OCI-M2 (cell line): ENCODE results near the gene PRRT2.

ENCODE experiments used
- DNase-seq: peaks from one replicate; lab custom pipeline; 2025; ENCODE audit not compliant: unreplicated experiment; lab: John Stamatoyannopoulos, UW

PRRT2 gene

DNA sequence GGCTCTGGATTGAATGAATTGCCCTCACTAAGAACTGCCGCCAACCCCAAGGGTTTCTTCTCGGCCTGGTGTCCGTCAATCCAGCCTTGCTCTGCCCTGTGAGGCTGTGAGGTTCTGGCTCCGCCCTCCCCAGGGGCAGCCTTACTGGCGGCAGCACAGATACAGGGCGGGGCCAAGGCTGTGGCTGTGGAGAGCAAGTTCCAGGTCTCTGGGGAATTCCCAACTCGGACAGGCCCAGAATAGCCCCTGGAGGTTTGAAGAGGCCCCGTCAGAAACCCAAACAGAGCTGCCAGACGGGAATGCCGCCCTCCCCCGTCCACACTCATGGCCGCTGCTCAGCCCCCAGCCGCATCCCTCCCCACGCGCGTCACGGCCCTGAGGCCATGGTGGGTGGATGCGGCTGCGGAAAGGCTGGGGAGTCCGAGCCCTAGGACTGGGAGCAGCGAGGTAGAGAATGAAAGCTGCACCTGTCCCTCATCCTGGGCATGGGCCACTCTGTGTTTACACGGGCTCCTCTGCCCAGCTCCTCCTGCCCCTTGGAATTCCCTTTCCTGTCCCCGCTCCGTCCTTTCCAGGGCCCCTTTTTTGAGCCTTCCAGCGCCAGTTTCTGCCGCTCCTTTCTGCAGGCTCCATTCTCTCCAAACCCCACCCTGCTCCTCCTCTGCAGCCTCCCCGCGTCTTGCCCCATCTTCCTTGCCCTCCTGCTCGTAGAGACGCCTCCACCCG is 660 bp upstream of the PRRT2 start:
- no peak for DNase-seq

DNA sequence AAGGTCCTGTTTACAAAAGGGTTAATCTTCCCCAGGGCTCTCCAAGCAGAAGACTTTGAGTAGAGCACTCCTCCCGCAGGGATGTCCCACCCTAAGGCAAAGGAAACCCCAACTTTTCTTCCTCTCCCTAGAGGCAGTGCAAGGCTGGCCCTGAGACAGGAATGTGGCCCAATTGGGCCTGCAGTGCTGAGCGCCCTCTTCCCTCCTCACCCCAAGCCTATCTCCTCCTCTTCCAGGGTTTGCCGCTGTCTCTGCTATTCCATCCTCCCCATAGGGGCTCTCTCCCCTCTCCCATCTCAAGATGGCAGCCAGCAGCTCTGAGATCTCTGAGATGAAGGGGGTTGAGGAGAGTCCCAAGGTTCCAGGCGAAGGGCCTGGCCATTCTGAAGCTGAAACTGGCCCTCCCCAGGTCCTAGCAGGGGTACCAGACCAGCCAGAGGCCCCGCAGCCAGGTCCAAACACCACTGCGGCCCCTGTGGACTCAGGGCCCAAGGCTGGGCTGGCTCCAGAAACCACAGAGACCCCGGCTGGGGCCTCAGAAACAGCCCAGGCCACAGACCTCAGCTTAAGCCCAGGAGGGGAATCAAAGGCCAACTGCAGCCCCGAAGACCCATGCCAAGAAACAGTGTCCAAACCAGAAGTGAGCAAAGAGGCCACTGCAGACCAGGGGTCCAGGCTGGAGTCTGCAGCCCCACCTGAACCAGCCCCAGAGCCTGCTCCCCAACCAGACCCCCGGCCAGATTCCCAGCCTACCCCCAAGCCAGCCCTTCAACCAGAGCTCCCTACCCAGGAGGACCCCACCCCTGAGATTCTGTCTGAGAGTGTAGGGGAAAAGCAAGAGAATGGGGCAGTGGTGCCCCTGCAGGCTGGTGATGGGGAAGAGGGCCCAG is 1.0 kb downstream of the PRRT2 start:
- DNase-seq = no peak

DNA sequence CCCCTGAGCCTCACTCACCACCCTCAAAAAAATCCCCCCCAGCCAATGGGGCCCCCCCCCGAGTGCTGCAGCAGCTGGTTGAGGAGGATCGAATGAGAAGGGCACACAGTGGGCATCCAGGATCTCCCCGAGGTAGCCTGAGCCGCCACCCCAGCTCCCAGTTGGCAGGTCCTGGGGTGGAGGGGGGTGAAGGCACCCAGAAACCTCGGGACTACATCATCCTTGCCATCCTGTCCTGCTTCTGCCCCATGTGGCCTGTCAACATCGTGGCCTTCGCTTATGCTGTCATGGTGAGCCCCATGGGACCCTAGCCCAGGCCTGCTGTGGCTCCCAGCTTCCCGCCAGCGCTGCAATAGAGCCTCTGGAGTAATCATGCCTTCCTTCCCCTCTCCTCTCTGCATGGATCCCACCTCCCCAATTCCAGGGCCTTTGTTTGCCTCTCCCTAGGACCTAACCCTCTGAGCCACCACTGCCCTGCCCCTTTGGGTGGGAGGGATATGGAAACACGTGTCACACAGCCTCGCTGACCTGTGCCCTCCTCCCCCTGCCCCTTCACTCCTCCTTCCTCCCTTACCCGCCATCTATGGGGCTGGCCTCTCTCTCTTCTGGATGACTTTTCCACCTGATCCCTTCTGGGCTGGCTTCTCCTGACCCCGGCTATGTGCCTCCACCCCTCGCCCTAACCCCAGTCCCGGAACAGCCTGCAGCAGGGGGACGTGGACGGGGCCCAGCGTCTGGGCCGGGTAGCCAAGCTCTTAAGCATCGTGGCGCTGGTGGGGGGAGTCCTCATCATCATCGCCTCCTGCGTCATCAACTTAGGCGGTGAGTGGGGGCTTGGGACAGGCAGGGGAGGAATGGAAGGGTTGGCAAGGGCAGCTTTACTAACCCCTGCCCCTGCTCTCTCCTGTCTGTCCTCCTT is 1.9 kb downstream of the PRRT2 start:
- DNase-seq = no peak

DNA sequence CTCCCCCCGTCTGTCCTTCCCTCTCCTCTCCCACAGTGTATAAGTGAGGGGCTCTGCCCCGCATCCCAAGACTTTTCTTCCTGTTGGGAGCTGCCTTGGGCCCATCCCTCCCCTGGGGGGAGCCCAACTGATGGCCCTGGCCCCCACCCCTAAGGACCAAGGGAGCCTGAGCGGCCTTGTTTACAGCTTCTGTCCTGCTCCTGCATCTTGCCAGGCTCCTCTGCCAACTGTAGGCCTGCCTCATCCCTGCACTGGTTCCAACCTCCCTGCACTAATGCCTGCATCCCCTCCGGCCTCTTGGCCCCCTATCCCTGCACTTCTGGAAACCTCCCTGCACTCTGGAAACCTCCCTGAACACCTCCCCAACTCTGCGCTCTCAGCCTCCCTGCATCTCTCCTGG is 2.6 kb downstream of the PRRT2 start:
- no peak for DNase-seq

DNA sequence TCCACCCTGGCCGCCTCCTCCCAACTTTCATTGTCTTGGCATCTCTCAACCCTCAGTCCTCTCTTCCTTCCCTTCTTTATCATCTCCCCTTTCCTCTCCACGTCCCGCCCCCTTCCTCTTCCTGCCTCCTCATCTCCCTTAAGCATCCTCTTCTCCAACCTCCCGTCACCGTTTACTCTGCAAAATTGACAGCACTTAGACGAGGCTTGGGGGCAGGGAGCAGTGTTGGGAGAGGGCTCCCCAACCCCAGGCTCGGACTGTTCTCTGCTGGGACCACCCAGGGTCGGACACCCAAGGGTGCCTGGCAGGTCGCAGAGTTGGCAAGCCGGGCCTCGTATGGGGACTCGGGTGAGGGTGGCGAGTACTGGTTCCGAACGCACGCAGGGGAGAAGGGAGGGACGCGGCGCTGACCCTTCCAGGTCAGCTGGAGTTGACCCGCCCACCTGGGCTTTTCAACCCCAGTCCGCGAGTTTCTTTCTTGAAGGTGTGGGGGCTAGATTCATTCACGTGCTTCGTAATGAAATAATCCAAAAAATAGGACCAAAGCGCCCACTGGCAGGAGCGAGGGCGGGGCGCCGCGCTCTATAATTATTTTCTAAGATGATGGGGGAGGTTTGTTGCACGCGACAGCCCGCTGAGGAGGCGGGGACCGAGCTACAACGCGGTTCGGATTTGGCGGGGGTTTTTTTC is 3.2 kb downstream of the PRRT2 start:
- no peak for DNase-seq

DNA sequence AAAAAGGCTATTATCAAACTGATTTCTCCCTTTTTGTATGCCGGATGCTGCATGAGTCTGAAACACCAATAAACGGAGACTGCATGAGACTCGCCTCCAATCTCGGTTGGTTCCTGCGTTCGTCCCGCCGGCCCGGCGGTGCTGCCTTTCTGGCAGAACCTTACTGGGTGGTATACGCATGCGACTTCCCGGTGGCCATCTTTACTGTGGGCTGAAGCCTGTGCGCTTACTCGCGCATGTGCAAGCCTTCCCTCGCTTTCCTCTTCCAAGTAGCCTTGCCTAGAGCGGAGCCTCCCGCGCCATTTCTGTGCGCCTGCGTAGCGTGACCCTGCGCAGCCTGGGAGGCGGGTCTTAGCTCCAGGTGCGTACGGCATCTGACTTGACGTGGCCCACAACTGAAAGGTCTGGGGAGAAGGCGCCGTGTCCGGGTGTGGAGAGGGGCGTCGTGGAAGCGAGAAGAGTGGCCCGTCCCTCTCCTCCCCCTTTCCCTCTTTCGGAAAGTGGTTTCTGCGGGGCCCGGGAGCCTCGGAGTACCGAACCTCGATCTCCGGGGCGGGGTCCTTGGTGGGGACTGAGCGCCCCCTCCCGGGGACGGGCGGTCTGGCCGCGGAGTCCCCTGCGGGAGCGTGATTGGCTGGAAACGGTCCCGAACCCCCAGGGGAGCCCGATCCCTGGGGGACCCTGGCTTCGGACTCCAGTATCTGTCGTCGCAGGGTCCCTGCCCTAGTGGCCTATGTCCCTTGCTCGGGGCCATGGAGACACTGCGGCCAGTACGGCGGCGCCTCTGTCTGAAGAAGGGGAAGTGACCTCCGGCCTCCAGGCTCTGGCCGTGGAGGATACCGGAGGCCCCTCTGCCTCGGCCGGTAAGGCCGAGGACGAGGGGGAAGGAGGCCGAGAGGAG is 4.0 kb downstream of the PRRT2 start, which contains the start of gene PAGR1:
PAGR1 (plus strand) TSS at position 360 of the 901 bp plus-strand sequence; CDS start at position 734, 374 bp downstream.
- peak; percentile 77 for DNase-seq

DNA sequence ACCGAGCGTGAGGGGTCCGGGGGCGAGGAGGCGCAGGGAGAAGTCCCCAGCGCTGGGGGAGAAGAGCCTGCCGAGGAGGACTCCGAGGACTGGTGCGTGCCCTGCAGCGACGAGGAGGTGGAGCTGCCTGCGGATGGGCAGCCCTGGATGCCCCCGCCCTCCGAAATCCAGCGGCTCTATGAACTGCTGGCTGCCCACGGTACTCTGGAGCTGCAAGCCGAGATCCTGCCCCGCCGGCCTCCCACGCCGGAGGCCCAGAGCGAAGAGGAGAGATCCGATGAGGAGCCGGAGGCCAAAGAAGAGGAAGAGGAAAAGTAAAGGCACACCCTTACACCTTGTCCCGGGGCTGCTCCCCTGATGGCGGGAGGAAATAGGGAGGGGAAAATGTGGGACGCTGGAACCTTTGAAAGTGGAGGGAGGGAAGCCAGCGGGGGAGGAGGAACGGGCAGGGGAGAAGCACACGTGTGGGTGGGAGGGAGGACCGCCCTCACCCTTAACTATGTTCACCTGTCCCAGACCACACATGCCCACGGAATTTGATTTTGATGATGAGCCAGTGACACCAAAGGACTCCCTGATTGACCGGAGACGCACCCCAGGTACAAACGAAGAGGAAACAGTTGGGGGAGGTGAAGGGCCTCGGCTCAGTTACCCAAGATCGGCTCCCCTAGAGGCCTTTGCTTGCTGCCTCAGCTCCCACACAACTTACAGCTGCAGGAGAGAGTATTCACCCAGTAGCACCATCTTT is 4.9 kb downstream of the PRRT2 start:
- DNase-seq = no peak

DNA sequence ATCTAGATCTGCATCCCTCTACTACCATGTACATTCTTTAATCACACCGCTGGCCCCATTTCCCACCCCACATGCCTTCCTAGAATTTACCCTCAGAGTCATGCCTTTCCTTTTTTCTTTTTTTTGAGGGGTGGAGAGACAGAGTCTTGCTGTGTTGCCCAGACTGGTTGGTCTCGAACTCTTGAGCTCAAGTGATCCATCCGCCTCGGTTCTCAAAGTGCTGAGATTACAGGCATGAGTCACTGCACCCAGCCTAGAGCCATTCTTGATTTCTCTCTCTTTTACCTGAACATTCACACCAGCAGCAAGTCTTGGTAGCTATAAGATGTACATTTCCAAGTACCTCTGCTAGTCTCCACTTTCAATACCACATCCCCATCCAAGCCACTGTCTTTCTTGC is 6.1 kb downstream of the PRRT2 start:
- DNase-seq = no peak

DNA sequence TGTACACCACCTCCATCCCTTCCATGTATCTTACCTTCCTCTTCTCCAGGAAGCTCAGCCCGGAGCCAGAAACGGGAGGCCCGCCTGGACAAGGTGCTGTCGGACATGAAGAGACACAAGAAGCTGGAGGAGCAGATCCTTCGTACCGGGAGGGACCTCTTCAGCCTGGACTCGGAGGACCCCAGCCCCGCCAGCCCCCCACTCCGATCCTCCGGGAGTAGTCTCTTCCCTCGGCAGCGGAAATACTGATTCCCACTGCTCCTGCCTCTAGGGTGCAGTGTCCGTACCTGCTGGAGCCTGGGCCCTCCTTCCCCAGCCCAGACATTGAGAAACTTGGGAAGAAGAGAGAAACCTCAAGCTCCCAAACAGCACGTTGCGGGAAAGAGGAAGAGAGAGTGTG is 7.5 kb downstream of the PRRT2 start:
- DNase-seq = no peak

DNA sequence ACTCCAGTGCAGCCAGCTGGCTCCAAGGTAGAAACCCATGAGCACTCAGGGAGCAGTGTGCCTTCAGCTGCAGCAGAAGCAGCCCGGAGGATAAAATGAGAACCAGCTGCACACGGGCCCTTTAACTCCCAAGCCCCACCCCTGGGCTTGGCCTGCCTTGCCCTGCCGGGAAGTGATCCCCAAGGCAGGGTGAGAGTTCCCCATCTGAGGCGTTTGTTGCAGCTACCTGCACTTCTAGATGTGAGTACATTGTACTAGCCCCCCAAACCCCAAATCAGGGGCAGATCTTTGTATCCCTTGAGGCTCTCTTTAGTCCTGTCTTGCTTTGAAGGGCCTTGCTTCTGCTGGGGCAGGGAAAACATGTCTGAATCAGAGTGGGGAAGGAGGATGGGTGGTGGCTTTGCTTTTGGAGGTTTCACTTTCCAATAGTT is 8.3 kb downstream of the PRRT2 start, which contains the start of gene MVP:
MVP (plus strand) TSS at position 192 of the 431 bp plus-strand sequence. CDS start 10,088 bp downstream, outside the sequence.
- DNase-seq = no peak

DNA sequence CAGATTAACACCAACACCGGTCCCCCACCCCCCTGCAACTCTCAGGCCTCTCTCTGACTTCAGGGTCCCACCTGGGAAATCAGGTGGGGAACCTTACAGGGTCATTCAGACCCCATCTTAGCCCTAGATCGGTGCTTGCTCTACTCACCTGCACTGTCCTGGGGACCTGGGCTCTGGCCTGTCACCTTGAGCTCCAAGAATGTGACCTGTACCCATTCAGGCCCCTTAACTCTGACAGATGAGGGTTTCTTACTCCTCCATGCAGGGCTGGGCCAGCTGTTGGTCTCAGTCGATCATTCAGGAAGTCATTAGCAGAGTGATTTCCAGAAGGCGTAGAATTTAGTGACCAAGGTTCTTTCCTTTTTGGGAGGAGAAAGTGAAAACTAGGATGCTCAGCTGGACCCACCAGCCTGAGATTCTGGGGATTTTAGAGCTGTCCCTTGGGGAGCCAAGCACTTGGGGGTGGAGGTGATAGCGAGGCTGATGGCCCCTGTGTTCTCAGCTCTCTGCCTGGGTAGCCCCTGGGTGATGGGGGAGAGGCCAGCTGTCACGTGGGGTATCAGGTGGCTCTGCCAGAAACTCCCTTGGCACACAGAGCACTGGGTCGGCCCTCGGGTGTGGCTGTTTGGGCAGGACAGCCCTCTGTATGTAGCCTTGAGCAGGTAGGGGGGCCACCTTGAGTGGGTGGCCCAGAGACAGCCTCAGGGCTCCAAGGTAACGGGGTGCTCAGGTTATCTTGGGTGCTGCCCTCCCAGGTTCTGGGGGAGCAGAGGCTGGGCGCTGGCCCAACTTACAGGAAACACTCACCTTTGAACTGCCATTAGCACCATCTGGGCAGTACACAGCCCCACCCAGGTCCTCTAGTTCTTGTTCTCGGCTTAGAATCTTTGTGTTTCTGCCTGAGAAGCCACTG is 9.0 kb downstream of the PRRT2 start:
- DNase-seq = no peak

DNA sequence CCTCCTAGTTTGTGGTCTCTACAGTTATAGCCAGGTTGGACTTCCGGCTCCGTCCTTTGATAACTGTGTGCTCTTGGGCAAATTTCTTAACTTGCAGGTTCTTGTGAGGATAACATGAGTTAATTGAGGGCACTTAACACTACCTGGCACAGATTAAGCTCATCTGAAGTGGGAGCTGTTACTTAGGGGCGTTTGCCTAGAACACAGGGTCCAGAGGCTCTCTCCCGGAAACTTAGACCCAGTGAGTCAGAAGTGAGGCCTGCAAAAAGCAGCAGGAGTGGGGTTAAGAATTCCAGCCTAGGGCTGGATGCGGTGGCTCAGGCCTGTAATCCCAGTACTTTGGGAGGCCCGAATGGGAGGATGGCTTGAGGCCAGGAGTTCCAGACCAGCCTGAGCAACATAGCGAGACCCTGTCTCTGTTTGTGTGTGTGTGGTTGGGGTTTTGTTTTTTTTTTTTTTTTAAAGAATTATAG is 9.7 kb downstream of the PRRT2 start:
- DNase-seq = no peak

DNA sequence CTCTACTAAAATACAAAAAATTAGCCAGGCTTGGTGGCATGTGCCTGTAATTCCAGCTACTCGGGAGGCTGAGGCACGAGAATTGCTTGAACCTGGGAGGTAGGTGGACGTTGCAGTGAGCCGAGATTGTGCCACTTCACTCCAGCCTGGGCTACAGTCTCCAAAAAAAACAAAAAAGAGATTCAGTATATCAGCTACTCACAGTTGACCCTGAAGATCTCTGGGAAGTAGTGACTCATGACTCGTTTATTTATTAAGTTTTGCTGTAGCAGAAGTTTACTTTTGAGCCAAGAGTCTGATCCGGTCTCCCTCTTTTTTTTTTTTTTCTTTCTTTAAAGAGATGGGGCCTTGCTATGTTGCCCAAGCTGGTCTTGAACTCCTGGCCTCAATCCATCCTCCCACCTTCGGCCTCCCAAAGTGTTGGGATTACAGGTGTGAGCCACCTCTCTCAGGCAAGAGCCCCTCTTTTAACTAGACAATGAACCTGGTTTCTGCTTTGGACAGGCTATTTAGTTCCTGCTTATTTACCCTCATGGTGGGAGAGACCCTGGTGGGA is 12.7 kb downstream of the PRRT2 start:
- no peak for DNase-seq

DNA sequence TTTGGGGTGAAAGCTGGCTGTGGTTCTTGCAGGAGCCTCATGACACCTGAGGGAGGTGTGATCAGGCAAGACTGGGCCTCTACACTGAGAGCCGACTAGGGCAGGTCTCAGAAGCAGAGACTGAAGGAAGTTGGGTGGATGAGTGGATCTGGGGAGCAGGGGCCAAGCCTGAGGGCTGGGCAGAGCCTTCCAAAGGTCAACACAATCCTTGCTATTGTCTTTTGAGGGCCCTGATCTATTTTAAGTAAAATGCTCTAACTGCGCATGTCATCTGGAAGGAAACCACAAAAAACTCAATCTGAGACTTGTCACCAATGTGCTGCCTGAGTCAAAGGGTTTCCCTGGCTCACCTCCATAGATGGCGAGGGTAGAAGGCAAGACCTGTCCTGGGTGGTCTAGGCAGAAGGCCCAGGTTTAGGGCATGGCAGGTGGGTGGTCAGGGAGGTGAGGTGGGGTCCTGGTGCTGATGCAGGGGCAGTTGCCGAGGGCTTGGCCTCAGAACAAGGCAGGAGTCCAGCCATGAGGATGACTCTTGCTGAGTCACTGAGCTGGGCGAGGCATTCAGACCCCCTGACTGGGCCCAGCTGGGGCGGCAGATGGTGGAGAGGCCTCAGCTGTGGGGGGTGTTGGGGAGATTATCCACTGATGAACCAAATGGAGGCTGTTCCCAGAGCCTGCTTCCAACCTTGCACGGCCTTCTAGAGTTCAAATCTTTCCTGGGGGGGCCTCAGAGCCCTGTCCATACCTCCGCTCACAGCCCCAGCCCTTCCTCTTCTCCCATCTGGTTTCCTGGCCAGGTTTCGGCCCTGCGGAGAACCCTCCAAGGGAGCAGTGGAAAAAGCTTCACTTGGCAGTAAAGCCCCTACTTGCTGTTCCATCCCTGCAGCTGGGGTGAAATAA is 13.4 kb downstream of the PRRT2 start:
- DNase-seq = no peak

DNA sequence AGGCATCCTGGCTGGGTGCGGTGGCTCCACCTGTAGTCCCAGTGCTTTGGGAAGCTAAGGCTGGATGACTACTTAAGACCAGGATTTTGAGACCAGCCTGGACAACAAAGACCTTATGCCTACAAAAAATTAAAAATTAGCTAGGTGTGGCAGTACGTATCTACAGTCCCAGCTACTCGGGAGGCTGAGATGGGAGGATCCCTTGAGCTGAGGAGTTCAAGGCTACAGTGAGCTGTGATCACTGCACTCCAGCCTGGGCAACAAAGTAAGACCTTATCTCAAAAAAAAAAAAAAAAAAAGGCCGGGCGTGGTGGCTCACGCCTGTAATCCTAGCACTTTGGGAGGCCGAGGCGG is 14.3 kb downstream of the PRRT2 start:
- no peak for DNase-seq

DNA sequence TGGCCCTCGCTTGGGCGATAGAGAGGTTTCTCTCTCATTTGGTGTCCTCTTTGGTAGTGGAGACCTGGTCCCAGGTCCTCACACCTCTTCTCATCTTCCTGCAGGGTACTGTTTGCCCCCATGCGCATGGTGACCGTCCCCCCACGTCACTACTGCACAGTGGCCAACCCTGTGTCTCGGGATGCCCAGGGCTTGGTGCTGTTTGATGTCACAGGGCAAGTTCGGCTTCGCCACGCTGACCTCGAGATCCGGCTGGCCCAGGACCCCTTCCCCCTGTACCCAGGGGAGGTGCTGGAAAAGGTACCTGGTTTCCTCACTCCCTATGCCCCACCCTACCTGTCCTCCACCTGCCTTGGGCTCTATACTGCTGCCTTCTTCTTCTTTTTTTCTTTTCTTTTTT is 18.8 kb downstream of the PRRT2 start:
- no peak for DNase-seq
